Transverse colon (tissue), 4 donors: ENCODE results near the gene TRIAP1. TPM values are rescaled to one million over a fixed set of nuclear protein-coding genes. Genes with fewer than 3 reads are reported as not detected.

Experiments
- DNase-seq: peaks from one replicate; pipeline ENCODE4 v3.0.0-alpha.2; 2019
- H3K27ac ChIP-seq, 4 donors: fragments of 200-600 bp; sonication (generic); 2 replicates each; pipeline ENCODE4 v1.5.1; 2016 to 2018; ENCODE audit warnings: inconsistent platforms in 4 of 4
- H3K27me3 ChIP-seq: fragments of 200-600 bp; sonication (generic); 2 replicates; pipeline ENCODE4 v1.5.1; 2017; ENCODE audit warnings: inconsistent platforms
- H3K36me3 ChIP-seq, 4 donors: fragments of 200-600 bp; sonication (generic); 2 replicates each; pipeline ENCODE4 v1.5.1; 2017 to 2019; ENCODE audit warnings: inconsistent platforms in 4 of 4
- H3K4me1 ChIP-seq, 4 donors: fragments of 200-600 bp; sonication (generic); 2 replicates each; pipeline ENCODE4 v1.5.1; 2017 to 2020; ENCODE audit warnings: inconsistent platforms in 4 of 4
- H3K4me3 ChIP-seq, 4 donors: fragments of 200-600 bp; sonication (generic); 1 replicate in 1 of 4; 2 replicates in 3 of 4; pipeline versions ENCODE4 v1.5.1 to v1.6.1; 2017 to 2019; ENCODE audit warnings: inconsistent platforms in 4 of 4
- H3K9me3 ChIP-seq, 2 donors: fragments of 200-600 bp; sonication (generic); 2 replicates each; pipeline ENCODE4 v1.5.1; 2017 to 2019; ENCODE audit warnings: inconsistent platforms in 2 of 2
- CTCF ChIP-seq, 5 experiments: fragments of 200-600 bp in 3 of 5; fragments of 450-650 bp in 2 of 5; sonication (generic) in 3 of 5; IDR thresholded peaks; 1 replicate in 2 of 5; 2 replicates in 3 of 5; pipeline ENCODE4 v1.5.1; 2016 to 2017; ENCODE audit warnings: antibody characterized with exemption in 5 of 5, inconsistent platforms in 3 of 5, mild to moderate bottlenecking in 2 of 5, moderate library complexity in 1 of 5
- EP300 ChIP-seq: sonication (generic); formaldehyde crosslinking; IDR thresholded peaks from one replicate; pipeline ENCODE4 v1.6.1; 2017; ENCODE audit warnings: antibody characterized with exemption, low read depth
- POLR2A ChIP-seq: fragments of 450-650 bp; IDR thresholded peaks from one replicate; pipeline ENCODE4 v1.6.1; 2016; ENCODE audit warnings: antibody characterized with exemption, mild to moderate bottlenecking, moderate library complexity
- POLR2AphosphoS5 ChIP-seq, 3 donors: sonication (generic); formaldehyde crosslinking; IDR thresholded peaks; one replicate each; pipeline ENCODE4 v1.6.1; 2016; ENCODE audit warnings: antibody characterized with exemption in 3 of 3
- WGBS, 2 donors: methylation state at CpG; one replicate each; pipeline ENCODE4 v1.1.5; 2018; ENCODE audit warnings: low coverage in 1 of 2; 5-methylcytosine and 5-hydroxymethylcytosine counted together
- in situ Hi-C, 4 donors: fragments of 200-750 bp; cut with MboI; loops; one replicate each; pipeline versions ENCODE4 v1.15.0 to v1.15.1; 2017; ENCODE audit warnings: low sequenced_read_pairs in 3 of 4, low pct_ligation_motif_present in 1 of 4, low pct_unique_long_range_greater_than_20kb in 1 of 4
- intact Hi-C: fragments of 100-400 bp; cut with DNase I; formaldehyde crosslinking; loops from one replicate; pipeline ENCODE4 v1.15.1; 2023; ENCODE audit warnings: low total_unique reads
- total RNA-seq, 4 donors: library from RNA; depleted of rRNA; stranded (reverse); fragments of >200 nt; gene quantifications; one replicate each; pipeline ENCODE4 v1.1.0, GENCODE V29; 2016

The TRIAP1 gene
- total RNA-seq, 4 donors from 2014 or later, result 7.2 to 20.9 (median 11.9) TPM

DNA sequence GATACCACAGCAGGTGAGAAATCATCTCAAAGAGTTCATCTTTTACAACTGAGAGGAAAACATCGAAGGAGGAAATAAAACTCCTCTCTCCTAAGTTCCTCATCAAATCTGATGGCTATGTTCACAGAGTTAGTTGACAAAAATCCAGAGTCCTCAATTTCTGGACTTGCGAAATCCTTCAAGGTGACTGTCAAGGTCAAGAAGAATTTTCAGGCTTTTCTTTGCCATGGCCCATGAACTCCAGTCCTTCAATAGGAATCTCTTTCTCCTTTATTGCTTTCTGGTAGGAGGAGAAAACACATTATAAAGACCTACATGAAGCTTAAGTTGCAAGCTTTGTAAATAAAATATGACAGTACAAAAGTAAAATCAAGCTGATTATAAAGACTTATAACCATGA lies 1.5 kb downstream of the TRIAP1 start:
- H3K27me3 ChIP-seq, result no peaks in the 10 kb centered on the region
- intact Hi-C loops (no loop called here), in situ Hi-C loops (no loop called here)
- peak overlapping the region in 2 of 4 donors; percentile 12 for H3K27ac ChIP-seq
- TF ChIP-seq POLR2A (no peak), POLR2AphosphoS5 (IDR thresholded peaks at IDR 0.05) (no peak), EP300 (no peak), CTCF (IDR thresholded peaks at IDR 0.05) (no peak)
- no peak for DNase-seq
- H3K4me3 ChIP-seq, result no peak overlapping the region
- H3K4me1 ChIP-seq, result peaks cover 12 to 30% (median 23%) of the 10 kb centered on the region in 4 donors
- 55 to 77% methylated on average over 2 of the region's 2 CpGs for WGBS, 2 donors
- peaks cover 0 to 15% (median 4%) of the 10 kb centered on the region in 4 donors for H3K36me3 ChIP-seq
- H3K9me3 ChIP-seq, result no peaks in the 10 kb centered on the region

- peak overlapping the region in 1 of 4 donors; percentile 94 for H3K4me3 ChIP-seq
- no peak for TF ChIP-seq POLR2A
- TF ChIP-seq CTCF (IDR thresholded peaks at IDR 0.05), result peak in 4 of 5 experiments; percentile 54 to 69 (median 62)
- H3K9me3 ChIP-seq, result no peaks in the 10 kb centered on the region
- H3K27ac ChIP-seq, result peak overlapping the region; percentile 90 to 92 (median 92)
- H3K4me1 ChIP-seq, result peaks cover 11 to 21% (median 14%) of the 10 kb centered on the region in 4 donors
- in situ Hi-C loops, result loop anchor here in 2 of 4 donors (10.0 kb wide), 2 partner anchors 85 to 115 kb away; partner anchors contain the start of gene PLA2G1B (in 1 of the 2)
- H3K36me3 ChIP-seq, result peaks cover 0 to 14% (median 4%) of the 10 kb centered on the region in 4 donors
- H3K27me3 ChIP-seq, result no peaks in the 10 kb centered on the region
- intact Hi-C loops, result no loop called here
- peak; percentile 57 for DNase-seq
- 9 to 60% methylated on average over 1 to 6 of the region's 6 CpGs for WGBS, 2 donors
Observed at GRCh38 chr12:120439646-120440247, 6.4 kb downstream of the TRIAP1 start.

- H3K27me3 ChIP-seq, result no peaks in the 10 kb centered on the region
- no peaks in the 10 kb centered on the region for H3K9me3 ChIP-seq
- H3K27ac ChIP-seq, result peak overlapping the region; percentile 90 to 92 (median 92)
- DNase-seq, result no peak
- H3K36me3 ChIP-seq, result peaks cover 0 to 7% (median 2%) of the 10 kb centered on the region in 4 donors
- intact Hi-C loops (no loop called here), in situ Hi-C loops (loop anchor here in 2 of 4 donors (10.0 kb wide), 2 partner anchors 84 to 114 kb away; partner anchors contain the start of gene PLA2G1B (in 1 of the 2))
- TF ChIP-seq EP300, result no peak
- no peak for TF ChIP-seq CTCF (IDR thresholded peaks at IDR 0.05)
- 21 to 33% methylated on average over 9 to 17 of the region's 17 CpGs for WGBS, 2 donors
- peak overlapping the region; percentile 69 to 94 (median 83) for H3K4me3 ChIP-seq
- H3K4me1 ChIP-seq, result peaks cover 11 to 20% (median 13%) of the 10 kb centered on the region in 4 donors
Observed at GRCh38 chr12:120438495-120439198, 7.5 kb downstream of the TRIAP1 start.

DNA sequence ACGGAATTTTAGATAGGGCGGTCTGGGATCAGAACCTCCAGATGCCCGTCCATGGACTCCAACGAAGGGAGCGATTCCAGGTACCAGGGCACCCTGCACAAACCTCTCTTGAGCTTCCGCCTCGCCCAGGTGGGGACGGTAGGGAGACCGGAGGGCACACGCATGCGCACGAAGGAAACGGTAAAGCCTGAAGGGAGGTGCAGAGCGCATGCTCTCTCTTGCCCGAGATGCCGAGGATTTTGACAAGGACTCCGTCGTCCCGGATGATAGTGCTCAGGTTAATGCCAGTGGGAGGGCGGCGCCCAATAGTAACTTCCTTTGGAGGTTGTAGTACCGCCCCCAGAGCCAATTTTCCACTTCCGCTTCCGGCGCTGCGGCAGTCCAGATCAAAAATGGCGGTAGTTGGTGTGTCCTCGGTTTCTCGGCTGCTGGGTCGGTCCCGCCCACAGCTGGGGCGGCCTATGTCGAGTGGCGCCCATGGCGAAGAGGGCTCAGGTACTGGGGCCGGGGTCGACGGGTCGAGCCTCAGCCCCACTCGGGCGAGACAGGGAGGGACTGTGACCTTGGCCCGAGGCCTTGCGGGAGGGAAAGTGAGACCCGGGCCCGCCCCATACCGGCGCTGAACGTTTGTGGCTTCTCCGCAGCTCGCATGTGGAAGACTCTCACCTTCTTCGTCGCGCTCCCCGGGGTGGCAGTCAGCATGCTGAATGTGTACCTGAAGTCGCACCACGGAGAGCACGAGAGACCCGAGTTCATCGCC lies 8.3 kb downstream of the TRIAP1 start, which contains the start of gene COX6A1:
Gene COX6A1, plus strand, starts transcription at position 379 of the 760 bp plus-strand sequence. Its CDS starts 14 bp downstream, at position 393.
- TF ChIP-seq POLR2AphosphoS5 (IDR thresholded peaks at IDR 0.05) (peak; percentile 73 to 92 (median 92)), EP300 (no peak), CTCF (IDR thresholded peaks at IDR 0.05) (peak in 1 of 5 experiments; percentile 12), POLR2A (peak; percentile 89)
- Histone ChIP-seq H3K27ac (peak within 1 kb of the TSS; percentile 90 to 92 (median 92)), H3K4me1 (peaks cover 11 to 20% (median 13%) of the 10 kb centered on the region in 4 donors), H3K36me3 (peaks cover 0 to 7% (median 0%) of the 10 kb centered on the region in 4 donors), H3K4me3 (peak within 1 kb of the TSS; percentile 69 to 94 (median 83)), H3K27me3 (no peaks in the 10 kb centered on the region), H3K9me3 (no peaks in the 10 kb centered on the region)
- intact Hi-C loops, result no loop called here
- in situ Hi-C loops, result loop anchor here in 2 of 4 donors (10.0 kb wide), 2 partner anchors 83 to 113 kb away; partner anchors contain the start of gene PLA2G1B (in 1 of the 2)
- 0 to 1% methylated on average over 15 to 48 of the region's 59 CpGs for WGBS, 2 donors
- peak; percentile 98 for DNase-seq
